IPS-NIHi7 (cell line): ENCODE data around the gene PRPF6.

ENCODE experiments used
- DNase-seq: peaks from one replicate; pipeline ENCODE4 v3.0.0; 2012; ENCODE audit warnings: mixed read lengths; ENCODE audit errors: extremely low spot score

PRPF6 gene

DNA sequence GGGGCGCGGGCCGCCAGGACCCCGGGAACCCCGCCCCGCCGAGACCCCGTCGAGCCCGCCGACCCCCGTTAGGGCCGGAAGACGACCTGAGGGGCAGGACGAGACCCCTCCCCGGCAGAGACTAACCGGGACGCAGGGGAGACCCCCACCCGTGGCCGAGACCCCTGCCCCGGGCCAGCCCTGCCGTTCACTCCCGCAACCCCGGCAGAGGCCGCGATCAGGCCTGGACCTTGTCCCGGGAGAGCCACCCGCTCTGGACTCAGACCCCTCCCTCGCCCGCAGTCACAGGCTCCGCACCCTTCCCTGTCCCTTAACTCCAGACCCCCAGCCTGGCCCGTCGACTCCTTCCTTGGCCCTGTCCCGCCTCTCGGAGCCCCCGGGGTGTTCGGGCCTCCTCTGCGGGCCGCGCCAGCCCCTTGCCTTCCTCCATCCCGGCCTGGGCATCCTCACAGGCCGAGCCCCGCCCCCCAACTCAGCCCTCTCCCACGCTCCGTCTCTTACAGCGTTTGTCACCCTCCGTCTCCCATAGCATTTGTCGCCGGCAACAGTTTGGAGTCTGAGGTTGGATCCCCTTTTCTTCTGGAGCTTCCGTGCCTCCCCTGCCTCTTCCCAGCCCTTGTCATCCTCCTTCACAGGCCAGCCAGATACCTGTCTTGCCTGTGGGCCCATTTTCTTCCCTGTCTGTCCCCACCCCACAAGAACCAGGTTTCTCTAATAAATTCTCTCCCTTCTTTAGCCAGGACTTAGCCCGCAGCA is 82.6 kb downstream of the PRPF6 start:
- no peak for DNase-seq

- DNase-seq = no peak
These were observed 83.3 kb downstream of the PRPF6 start for GRCh38 chr20:64064145-64064698.

GRCh38 chr20:64065062-64065973 is 84.4 kb downstream of the PRPF6 start:
- DNase-seq = no peak

DNA sequence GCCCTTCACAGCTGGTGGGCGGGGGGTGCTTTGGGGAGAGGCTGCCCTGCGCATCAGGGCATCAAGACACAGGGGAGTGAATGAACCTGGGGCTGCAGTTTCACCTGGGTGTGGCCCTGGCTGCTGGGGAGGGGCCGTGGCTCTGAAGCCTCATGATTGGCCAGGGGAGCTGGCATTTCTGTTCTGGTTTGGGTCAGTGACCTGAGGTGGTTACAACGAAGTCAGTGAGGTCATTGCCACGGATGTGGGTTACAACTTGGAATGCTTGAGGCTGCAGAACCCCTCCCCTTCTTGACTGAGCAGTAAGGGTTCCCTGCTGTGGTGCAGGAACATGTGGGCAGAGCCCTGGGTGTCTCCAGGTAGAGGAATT is 85.0 kb downstream of the PRPF6 start:
- DNase-seq = no peak

- no peak for DNase-seq
These were observed 86.2 kb downstream of the PRPF6 start for GRCh38 chr20:64067005-64067632.

GRCh38 chr20:64067733-64068307 is 86.9 kb downstream of the PRPF6 start:
- no peak for DNase-seq

GRCh38 chr20:64068386-64069208 is 87.7 kb downstream of the PRPF6 start:
- DNase-seq = no peak

DNA sequence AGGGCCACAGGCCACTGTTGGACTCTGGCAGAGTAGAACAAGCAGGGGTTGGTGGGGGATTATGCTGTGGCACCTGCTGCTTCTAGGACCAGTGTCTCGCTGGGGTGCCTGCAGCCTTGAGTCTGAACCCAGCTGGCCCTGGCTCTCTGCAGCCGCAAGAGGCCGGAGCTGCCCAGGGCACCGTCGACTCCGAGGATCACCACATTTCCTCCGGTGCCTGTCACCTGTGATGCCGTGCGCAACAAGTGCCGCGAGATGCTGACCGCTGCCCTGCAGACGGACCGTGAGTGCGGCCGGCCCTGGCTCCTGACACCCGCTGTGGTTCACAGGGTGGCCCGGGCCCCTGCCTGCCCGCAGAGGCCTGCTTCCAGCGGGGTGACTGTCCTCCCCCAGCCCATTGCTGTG is 88.3 kb downstream of the PRPF6 start:
- no peak for DNase-seq

GRCh38 chr20:64069614-64070243 is 88.8 kb downstream of the PRPF6 start:
- DNase-seq = peak; percentile 87

GRCh38 chr20:64070244-64070993 is 89.5 kb downstream of the PRPF6 start:
- DNase-seq = no peak

DNA sequence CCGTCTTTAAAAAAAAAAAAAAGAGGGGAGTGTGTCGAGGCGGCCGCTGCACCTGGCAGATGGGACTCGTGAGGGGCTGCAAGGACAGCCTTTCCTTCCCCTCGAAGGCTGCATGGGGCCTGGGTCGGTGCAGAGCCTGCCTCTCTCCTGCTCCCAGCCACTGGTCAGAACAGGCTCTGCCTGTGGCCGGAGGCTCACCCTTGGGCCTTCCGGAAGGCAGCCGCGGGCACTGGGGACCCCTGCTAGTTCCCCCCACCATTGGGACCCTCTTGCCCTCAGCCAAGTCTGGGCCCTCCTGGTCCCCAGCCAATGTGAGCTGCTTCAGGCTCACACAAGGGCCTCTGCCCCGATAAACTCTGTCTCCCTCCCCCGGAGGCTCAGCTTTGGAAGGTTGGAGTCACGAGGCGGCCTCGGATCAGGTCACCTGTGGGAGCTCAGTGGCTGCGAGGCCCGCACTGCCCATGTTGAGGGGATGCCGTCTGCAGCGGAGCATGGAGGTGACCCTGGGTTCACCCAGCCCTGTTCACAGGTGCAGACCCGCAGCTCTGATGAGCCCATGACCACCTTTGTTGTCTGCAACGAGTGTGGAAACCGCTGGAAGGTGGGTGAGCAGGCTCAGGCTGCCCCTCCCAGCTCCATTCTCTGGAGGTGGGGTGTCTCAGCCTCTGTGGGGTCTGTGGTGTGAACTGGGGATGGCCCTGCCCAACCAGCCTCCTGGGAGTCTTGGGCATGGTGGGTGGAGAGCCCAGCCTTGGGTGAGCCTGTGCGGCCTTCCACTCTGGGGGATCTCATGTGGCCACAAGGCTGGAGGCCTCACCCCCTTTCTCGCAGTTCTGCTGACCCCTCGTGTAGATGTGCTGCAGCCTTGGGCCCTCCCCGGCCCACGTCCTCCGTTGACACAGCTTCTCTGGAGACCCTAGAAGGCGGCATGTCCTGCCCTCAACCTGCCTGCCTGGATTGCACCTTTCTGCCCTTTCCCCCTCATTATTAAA is 90.7 kb downstream of the PRPF6 start:
- DNase-seq = no peak

- DNase-seq = no peak
These were observed 91.6 kb downstream of the PRPF6 start for GRCh38 chr20:64072498-64073063.

GRCh38 chr20:64073476-64074183 is 92.7 kb downstream of the PRPF6 start:
- no peak for DNase-seq

GRCh38 chr20:64074184-64074789 is 93.4 kb downstream of the PRPF6 start:
- no peak for DNase-seq

GRCh38 chr20:64074963-64075362 is 94.0 kb downstream of the PRPF6 start:
- DNase-seq = no peak

- DNase-seq = no peak
These were observed 94.6 kb downstream of the PRPF6 start for GRCh38 chr20:64075556-64075955.
